Measurements from ENCODE around the gene SERP2.

The SERP2 gene

GRCh38 chr13:44436589-44437337, 63.1 kb downstream of the SERP2 start (continued):
- TF ChIP-seq ZNF18 (tag by site-specific recombination; IDR thresholded peaks at IDR 0.05) (no peak), ZNF132 (tag by site-specific recombination; IDR thresholded peaks at IDR 0.05; ENCODE audit: borderline replicate concordance) (no peak), MYNN (tag by site-specific recombination; IDR thresholded peaks at IDR 0.05; ENCODE audit: borderline replicate concordance) (no peak), ZNF560 (tag by site-specific recombination; IDR thresholded peaks at IDR 0.05; ENCODE audit: borderline replicate concordance) (no peak), ZBTB1 (tag by site-specific recombination; IDR thresholded peaks at IDR 0.05) (no peak), ZBTB20 (tag by site-specific recombination; IDR thresholded peaks at IDR 0.05) (no peak), ZBTB44 (tag by site-specific recombination; IDR thresholded peaks at IDR 0.05) (no peak), ZNF175 (tag by site-specific recombination; IDR thresholded peaks at IDR 0.05) (no peak), ZNF692 (tag by site-specific recombination; IDR thresholded peaks at IDR 0.05) (no peak), AEBP2 (tag by site-specific recombination; IDR thresholded peaks at IDR 0.05; ENCODE audit: borderline replicate concordance) (no peak), ZNF747 (tag by site-specific recombination; IDR thresholded peaks at IDR 0.05) (no peak), ZNF670 (tag by site-specific recombination; IDR thresholded peaks at IDR 0.05; ENCODE audit: low read depth) (no peak), ZNF302 (tag by site-specific recombination; IDR thresholded peaks at IDR 0.05; ENCODE audit: low read depth) (no peak), ZSCAN23 (tag by site-specific recombination; IDR thresholded peaks at IDR 0.05) (no peak), ZNF626 (tag by site-specific recombination; IDR thresholded peaks at IDR 0.05) (no peak), ATF2 (tag by site-specific recombination; IDR thresholded peaks at IDR 0.05; ENCODE audit: low read depth) (no peak), ZBTB7A (tag by site-specific recombination; IDR thresholded peaks at IDR 0.05; ENCODE audit: low read depth) (0 out of 2 replicates have a peak, but pooled peaks have one; percentile 56), ZNF292 (tag by site-specific recombination; IDR thresholded peaks at IDR 0.05; ENCODE audit: borderline replicate concordance, low read depth) (no peak), ZNF561 (tag by site-specific recombination; IDR thresholded peaks at IDR 0.05; ENCODE audit: borderline replicate concordance) (peak; percentile 40; the same call in 1 of the 2 replicates), ZNF354C (tag by site-specific recombination; IDR thresholded peaks at IDR 0.05; ENCODE audit: borderline replicate concordance, low read depth) (no peak), KLF7 (tag by site-specific recombination; IDR thresholded peaks at IDR 0.05; ENCODE audit: borderline replicate concordance) (no peak), GLIS2 (tag by site-specific recombination; IDR thresholded peaks at IDR 0.05) (no peak; the same call in 1 of the 2 replicates), ZNF155 (tag by site-specific recombination; IDR thresholded peaks at IDR 0.05) (no peak), ZNF658 (tag by site-specific recombination; IDR thresholded peaks at IDR 0.05) (no peak), ZNF221 (tag by site-specific recombination; IDR thresholded peaks at IDR 0.05; ENCODE audit: borderline replicate concordance) (no peak), PRDM1 (tag by site-specific recombination; IDR thresholded peaks at IDR 0.05) (no peak), ZNF169 (tag by site-specific recombination; IDR thresholded peaks at IDR 0.05) (no peak)
- TF ChIP-seq, protein P1, sequence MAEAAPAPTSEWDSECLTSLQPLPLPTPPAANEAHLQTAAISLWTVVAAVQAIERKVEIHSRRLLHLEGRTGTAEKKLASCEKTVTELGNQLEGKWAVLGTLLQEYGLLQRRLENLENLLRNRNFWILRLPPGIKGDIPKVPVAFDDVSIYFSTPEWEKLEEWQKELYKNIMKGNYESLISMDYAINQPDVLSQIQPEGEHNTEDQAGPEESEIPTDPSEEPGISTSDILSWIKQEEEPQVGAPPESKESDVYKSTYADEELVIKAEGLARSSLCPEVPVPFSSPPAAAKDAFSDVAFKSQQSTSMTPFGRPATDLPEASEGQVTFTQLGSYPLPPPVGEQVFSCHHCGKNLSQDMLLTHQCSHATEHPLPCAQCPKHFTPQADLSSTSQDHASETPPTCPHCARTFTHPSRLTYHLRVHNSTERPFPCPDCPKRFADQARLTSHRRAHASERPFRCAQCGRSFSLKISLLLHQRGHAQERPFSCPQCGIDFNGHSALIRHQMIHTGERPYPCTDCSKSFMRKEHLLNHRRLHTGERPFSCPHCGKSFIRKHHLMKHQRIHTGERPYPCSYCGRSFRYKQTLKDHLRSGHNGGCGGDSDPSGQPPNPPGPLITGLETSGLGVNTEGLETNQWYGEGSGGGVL (tag by site-specific recombination; IDR thresholded peaks at IDR 0.05), result no peak
- TF ChIP-seq, protein P2, sequence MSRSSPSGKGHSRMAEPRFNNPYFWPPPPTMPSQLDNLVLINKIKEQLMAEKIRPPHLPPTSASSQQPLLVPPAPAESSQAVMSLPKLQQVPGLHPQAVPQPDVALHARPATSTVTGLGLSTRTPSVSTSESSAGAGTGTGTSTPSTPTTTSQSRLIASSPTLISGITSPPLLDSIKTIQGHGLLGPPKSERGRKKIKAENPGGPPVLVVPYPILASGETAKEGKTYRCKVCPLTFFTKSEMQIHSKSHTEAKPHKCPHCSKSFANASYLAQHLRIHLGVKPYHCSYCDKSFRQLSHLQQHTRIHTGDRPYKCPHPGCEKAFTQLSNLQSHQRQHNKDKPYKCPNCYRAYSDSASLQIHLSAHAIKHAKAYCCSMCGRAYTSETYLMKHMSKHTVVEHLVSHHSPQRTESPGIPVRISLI (tag by site-specific recombination; IDR thresholded peaks at IDR 0.05), result no peak

All from HEK293 (cell line).